HG03066 (cell line): ENCODE results near the gene CD101.
A peak's percentile ranks its signal among the peaks of the same experiment; 100 is the strongest.

Experiments
- ATAC-seq: cut with Tn5 transposase; IDR thresholded peaks from one replicate; pipeline ENCODE4 v1.9.1; 2021; ENCODE audit warnings: low read depth; ENCODE audit not compliant: unreplicated experiment

The CD101 gene

DNA sequence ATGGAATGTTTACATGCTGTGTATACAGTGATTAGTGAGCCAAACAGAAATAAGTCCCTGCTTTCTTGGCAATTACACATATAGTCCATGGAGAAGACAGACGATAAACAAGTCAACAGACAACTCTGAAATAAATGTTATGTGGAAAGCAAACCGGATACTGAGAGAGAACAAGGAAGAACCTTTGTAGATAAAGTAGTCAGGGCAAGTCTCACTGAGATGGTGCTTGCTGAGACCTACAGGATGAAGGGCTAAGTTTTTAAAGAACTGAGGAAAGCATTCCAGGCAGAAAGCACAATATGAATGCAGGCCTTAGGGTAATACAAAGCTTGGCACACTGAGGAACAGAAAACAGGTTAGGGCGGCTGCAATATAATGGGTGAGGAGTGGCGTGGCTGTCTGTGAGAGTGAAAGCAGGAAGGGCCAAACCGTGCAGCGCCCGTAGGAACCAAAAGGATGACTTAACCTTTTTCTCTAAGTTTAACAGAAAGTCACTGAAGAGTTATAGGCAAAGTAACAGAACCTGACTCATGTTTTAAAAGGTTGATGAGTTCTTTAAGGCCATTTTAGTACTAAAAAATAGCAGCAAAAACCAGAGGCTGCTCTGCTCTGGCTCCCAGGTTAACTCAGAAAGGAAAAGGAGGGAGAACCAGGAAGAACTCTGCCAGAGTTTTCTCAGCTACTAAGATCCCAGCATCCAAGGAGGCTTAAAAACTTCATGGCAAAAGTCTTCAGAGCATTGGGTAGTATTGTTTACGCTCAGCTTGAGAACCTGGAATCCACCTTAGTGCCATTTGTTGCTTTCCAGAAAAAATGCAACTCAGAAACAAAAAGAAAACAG, 49.9 kb downstream of the CD101 start:
- ATAC-seq = peak; percentile 82

DNA sequence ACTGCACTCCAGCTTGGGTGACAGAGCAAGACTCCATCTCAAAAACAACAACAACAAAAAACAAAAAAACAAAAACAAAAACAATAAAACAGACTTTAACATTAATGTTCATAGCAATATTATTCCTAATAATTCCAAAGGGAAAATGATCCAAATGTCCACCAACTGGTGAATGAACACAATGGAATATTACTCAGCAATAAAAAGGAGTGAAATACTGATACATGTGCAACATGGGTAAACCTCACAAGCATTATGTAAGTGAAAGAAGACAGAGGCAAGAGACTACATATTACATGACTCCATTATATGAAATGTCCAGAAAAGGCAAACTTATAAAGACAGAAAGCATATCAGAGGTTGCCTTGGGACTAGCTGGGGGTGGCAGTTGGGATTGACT, 52.5 kb downstream of the CD101 start:
- ATAC-seq = no peak

DNA sequence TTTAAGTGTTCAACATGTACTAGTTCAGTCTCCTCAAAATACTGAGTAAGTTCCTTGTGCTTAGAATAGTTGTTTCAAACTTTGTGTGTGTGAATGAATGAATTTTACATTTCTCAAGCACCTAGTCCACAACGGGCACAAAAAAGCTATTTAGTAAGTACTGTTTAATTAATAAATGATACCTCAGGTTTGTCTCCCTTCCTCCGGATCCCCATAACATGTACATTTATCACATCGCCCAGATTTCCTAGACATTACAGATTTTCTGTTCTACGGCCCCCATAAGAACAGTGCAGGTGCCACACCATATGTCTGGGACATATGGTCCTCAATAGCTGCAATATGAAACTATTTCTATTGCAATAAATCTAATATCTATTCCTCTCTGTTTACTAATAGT, 57.2 kb downstream of the CD101 start:
- ATAC-seq = no peak

DNA sequence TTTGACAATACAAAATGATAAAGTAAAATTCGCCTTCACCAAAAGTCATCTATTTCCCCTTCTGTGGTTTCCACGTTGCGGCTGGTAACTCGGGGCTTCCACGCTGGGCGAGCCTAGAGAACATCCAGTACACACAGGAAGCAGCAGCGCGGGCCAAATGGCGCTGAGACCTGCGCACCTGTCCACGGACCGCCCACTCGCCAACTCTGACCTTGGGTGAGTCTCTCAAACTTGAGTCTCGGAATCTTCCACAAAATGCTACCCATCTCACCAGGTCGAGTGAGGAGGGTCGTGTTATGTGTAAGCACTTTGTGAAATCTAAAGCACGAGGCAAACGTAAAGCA, 57.7 kb downstream of the CD101 start:
- peak; percentile 35 for ATAC-seq

DNA sequence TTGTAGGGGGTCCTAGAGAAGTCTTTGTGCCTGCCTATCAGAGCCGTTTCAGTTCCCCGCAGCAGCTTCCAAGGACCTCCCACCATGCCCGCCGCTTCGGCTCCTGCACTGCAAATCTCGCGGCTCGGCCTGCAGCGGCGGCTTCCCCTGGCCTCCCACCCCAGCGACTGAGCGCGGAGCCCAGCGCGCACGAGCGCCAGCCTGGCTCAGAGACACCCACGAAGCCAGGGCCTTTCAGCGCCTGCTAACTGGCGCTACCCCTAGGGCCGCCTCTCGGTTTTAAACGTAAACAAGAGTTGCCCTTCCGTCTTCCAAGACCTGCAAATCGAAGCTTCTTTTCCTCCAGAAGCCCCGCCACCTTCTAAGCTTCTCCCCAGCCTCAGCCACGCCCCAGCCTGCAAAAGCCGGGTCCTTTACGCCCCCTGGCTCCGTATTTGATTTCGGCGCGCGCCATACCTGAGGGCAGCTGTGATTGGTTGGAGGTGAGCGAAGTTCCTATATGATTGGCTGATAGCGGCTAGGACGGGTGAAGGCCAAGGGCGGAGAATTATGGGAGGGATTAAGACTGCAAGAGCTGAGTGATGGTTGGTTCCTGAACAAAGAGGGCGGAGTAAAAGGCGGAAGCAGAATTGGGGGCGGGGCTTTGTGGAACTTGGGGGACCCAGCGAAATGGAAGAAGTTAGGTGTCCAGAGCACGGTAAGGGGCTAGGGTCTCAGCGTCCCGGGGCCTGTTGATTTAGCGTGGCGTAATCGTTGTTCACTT, 58.3 kb downstream of the CD101 start, which contains the start of gene TTF2:
TSS of gene TTF2 (plus strand) at position 649 of the 763 bp plus-strand sequence. CDS start at position 670, 21 bp downstream.
- peak; percentile 94 for ATAC-seq

DNA sequence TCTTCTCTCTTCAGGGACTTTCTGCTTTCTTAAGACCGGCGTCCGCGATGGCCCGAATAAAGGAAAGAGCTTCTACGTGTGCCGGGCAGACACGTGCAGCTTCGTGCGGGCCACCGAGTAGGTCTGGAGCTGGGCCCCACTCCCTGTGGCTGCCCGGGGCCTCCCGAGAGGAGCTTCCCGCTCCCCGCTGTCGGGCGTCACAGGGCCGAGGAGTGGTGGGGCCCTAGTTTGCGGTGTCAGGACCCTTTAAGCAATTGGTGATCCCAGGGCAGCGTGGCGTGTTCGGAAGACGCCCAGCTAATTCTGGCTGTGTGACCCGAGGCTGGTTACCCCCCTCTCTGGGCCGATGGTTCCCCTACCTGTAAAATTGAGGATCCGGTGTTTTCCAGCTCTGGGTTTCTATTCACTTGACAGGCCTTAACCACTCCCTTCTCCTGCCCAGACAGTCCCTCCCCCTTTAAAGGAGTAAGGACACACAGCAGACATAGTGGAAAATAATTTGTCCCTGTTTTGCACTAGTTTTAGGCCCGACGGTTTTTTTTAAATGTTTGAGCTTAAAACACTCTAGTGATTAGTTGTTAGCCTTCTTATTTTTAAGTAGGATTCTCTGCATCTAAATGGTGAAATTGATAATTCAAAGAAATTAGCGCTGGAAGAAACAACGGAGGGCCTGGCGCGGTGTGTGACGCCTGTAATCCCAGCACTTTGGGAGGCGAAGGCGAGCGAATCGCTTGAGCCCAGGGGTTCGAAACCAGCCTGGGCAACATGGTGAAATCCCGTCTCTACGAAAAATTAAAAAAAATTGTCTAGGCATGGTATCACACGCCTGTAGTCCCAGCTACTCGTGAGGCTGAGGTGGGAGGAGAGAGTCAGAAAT, 59.1 kb downstream of the CD101 start:
- ATAC-seq = peak; percentile 8

DNA sequence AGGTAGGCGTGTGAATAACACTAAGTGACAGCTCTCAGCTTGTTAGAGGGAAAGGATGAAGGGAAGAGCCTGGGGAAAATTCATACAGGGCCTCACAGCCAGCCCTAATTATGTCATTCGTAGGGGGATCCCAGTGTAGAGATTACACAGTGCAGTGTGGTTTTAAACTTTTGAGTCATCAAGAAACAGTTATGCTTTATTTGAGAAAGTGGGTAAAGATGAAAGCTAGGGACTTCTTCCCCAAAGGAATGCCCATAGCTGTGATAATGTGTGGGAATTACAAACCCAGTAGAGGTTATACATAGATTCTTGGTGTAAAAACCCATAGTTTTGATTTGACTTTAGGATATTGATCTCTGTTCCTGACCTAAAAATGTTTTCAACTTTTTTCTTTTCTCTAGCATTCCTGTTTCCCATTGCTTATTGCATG, 60.4 kb downstream of the CD101 start:
- no peak for ATAC-seq

DNA sequence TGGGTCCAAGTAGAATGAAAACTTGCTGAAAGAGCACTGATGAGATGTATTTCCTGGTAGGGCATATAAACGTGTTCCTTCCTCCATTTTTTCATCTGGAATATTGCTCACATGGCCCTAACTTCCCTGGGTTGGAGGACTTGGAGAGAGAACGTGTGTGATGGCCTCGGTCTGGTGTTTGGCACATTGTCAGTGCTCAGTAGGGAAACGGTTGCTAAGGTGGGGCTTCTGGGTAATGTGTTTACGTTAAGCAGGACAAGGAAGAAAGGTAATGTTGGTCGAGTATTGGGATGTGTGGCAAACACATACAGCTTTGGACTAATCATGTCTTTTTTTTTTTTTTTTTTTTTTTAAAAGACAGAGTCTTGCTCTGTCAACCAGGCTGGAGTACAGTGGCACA, 64.8 kb downstream of the CD101 start:
- no peak for ATAC-seq

DNA sequence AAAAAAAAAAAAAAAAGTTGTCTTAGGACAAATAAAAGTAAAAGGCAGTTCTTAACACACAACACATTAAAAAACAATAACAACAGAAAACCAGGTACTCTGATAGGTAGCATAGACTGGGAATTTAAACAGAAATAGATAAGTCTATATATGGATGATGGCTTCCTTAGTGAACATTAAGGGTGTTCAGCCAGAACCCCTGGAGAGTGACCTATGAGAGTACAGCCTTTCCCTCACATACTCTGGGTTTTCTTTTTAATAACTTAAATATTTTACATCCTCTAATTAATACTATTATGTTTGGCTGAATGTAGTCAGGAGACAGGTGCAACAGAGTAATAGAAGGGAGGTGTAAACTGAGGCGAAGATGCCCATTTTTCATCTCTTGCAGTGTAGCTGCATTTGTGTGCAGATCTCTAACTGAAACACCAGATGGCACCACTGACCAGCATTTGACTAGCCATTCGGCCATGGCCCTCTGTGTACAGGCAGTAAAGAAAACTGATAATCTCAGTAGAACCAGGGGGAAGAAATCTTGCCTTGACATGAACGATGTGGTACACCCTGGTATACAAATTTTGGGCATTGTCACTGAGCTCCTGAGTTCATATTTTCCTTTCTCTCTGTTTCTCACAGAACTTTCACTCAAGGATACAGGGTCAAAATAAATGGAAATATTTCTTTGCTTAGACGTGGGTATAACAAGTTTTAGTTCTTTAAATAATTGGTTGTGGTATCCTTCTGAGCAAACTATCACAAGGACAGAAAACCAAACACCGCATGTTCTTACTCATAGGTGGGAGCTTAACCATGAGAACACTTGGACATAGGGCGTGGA, 66.2 kb downstream of the CD101 start:
- no peak for ATAC-seq

DNA sequence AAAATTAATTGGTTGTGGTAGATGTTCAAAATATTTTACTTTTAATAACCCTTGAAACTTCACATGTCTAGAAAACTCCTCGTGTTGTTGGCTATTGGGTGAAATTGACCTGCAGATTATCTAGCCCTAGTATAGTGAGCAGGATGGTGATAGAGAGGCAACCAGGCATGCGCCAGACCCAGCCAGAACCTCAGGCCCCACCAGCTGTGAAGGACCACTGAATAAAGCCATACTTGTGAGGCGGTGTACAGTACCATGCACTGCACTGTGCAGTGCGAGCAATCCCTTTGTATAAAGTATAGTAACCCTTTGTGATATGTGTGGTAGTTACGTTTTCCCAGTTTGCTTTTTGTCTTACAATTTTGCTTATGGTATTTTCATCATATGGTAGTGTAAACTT, 67.0 kb downstream of the CD101 start:
- ATAC-seq = no peak

DNA sequence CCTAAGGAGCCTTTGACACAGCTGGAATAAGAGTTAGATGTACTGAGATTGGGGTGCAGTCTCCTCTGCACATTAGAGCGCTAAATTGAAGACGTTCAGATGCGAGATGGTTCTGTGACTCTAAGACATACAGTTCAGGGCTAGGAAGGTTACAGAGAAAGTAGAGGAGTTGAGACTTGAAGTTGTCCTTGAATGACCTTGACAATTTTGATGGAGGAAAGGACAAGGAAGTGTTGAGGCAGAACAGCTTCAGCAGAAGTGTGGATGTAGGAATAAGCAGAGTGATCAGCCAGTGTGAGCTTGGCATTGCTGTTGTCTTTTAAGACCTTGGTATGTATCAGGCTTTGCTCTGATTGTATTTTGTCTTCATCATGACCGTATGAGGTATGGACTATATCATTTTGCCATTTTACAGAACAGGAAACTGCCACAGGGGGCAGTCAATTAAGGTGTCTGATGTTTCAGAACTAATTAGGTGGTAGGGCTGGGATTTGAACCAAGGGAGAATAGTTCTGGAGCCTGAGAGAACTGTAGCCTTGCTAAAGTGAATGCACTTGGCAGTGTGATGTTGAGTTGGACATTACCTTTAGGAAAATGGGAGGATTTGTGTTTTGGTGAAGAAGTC, 67.8 kb downstream of the CD101 start:
- no peak for ATAC-seq

DNA sequence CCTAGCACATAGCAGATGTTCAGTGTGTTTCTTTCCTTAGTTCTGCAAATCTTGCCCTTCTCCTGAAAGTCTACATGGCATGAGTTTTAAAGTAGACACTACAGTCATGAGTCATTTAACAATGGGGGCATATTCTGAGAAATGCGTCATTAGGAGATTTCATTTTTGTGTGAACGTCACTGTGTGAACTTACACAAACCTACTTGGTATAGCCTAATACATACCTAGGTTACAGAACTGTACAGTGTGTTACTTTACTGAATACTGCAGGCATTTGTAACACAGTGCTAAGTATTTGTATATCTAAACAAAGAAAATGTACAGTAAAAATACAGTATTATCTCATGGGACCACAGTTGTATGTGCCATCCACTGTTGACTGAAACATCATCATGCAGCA, 68.6 kb downstream of the CD101 start:
- no peak for ATAC-seq

DNA sequence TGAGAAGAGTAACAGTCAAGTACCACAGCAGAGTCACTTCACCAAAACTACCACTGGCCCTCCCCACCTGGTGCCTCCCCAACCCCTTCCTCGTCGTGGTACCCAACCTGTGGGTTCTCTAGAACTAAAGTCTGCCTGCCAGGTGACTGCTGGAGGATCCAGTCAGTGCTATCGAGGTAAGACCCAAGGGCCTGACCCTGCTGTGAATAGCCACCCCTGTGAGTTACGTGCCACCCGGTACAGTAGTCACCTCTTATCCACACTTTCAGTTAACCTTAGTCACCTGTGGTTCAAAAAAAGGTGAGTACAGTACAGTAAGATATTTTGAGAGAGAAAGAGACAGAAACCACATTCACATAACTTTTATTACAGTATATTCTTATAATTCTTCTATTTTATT, 75.1 kb downstream of the CD101 start:
- ATAC-seq = no peak

DNA sequence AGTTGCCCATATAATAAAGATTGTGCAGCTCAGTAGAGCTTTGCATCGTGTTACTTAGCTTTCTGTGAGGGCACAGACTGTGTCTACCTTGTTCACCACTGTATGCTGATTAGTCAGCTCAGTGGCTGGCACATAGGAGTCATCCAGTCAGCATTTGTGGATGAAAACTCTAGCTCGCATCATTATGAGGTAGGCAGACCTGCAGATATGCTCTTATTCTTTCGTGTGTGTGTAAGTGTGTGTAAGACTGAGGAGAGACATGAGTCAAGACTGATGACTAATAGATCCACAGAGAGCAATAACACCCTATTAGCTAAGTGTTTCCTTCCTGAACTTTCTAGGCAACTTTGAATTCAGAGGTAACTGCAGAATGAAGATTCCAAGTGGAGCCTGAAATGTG, 75.7 kb downstream of the CD101 start:
- ATAC-seq = no peak

DNA sequence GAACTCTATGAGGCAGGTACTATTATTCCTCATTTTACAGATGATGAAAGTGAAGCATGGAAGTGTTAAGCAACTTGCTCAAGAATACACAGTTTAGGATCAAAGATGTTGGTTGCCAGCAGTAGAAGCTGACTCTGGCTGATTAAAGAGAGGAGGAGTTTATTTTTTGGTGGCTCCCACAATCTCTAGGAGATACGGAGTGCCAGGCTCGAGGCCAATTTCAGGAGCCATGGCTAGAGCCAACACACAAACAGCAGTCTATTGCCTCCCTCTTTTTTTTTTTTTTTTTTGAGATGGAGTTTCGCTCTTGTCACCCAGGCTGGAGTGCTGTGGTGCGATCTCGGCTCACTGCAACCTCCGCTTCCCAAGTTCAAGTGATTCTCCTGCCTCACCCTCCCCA, 78.2 kb downstream of the CD101 start:
- no peak for ATAC-seq

DNA sequence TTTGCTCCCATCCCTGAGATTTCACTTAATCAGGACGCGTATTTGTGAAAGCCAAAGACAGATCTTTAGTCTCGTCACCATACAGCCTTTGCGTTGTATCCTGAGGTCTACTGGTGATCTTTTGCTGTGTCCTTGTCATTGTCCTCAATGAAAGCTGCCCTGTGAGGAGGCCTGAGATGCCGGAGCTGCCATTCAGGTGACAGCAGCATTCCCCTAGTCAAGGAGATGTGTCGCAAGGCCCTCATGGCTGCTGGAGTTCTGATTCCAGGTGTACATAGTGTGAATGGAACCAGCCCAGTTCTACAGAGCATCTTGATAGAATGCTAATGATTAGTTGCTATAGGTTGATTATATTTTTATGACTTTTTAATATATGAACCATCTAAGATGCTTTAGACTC, 82.7 kb downstream of the CD101 start:
- no peak for ATAC-seq
